Lower leg skin (tissue), 4 donors: ENCODE data around the gene MITF. TPM values are rescaled to one million over a fixed set of nuclear protein-coding genes. Genes with fewer than 3 reads are reported as not detected.

ENCODE experiments used
- DNase-seq, 2 donors: peaks; one replicate each; pipeline ENCODE4 v3.0.0-alpha.2; 2019; ENCODE audit warnings: low spot score in 2 of 2
- H3K4me3 ChIP-seq: fragments of 200-600 bp; sonication (generic); 2 replicates; pipeline ENCODE4 v1.5.1; 2017; ENCODE audit warnings: mild to moderate bottlenecking, low read depth; ENCODE audit not compliant: poor library complexity, severe bottlenecking
- POLR2A ChIP-seq, 2 donors: fragments of 450-650 bp; IDR thresholded peaks; one replicate each; pipeline ENCODE4 v1.6.1; 2016 to 2017; ENCODE audit warnings: antibody characterized with exemption in 2 of 2, mild to moderate bottlenecking in 1 of 2, moderate library complexity in 1 of 2
- WGBS, 2 donors: methylation state at CpG; one replicate each; pipeline ENCODE4 v1.1.5; 2018; 5-methylcytosine and 5-hydroxymethylcytosine counted together
- intact Hi-C: fragments of 100-400 bp; cut with DNase I; formaldehyde crosslinking; loops from one replicate; pipeline ENCODE4 v1.15.0; 2023; ENCODE audit warnings: low total_unique reads
- total RNA-seq, 4 donors: library from RNA; depleted of rRNA; stranded (reverse); fragments of >200 nt; gene quantifications; one replicate each; pipeline ENCODE4 v1.1.0, GENCODE V29; 2016
- TF ChIP-seq, protein P1 (sequence below), 3 donors: fragments of 450-650 bp; IDR thresholded peaks; one replicate each; pipeline ENCODE4 v1.5.1; 2016; ENCODE audit warnings: antibody characterized with exemption in 3 of 3, mild to moderate bottlenecking in 3 of 3, moderate library complexity in 2 of 3

MITF gene
- total RNA-seq, 4 donors from 2014 or later, result 12.9 to 22.9 (median 17.1) TPM

DNA sequence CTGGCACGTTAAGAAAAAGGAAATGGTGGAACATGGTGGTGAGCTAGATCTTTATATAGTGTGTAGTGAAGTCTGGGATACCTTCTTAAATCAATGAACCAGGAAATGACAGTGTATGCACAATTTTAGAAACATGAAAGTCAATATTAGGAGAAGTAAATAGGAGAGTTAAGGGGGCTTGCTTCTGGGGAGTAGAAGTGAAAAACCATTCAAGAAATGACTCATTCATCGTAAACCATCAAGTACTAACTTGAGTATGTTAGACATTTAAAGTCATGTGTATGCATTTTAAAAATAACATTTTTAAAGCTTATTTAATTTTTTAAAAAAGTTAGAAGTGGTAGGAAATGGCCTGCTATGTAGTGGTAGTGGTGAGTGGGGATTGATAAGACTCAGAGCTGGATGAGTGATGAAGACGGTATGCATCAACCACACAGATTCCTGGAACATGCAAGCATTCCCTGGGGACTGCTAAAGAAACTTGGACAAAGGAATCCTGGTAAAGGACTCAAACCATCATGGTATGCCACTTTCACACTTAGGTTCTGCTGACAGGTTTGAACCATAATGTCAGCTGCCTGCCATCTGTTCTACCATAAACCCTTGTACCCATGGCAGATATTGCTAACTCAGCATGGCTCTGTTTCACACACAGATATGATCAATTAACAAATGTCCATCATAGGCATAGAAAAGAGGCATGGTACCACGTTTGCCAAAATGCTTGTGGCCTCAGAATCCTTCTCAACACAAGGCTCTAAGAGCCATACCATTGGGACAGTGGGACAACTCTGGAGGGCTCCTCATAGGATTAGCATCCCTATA lies 28.9 kb upstream of the MITF start:
- WGBS, 2 donors, result 77 to 78% methylated on average over 4 of the region's 4 CpGs
- DNase-seq, result no peak
- TF ChIP-seq POLR2A (IDR thresholded peaks at IDR 0.05), result no peak
- TF ChIP-seq, protein P1, sequence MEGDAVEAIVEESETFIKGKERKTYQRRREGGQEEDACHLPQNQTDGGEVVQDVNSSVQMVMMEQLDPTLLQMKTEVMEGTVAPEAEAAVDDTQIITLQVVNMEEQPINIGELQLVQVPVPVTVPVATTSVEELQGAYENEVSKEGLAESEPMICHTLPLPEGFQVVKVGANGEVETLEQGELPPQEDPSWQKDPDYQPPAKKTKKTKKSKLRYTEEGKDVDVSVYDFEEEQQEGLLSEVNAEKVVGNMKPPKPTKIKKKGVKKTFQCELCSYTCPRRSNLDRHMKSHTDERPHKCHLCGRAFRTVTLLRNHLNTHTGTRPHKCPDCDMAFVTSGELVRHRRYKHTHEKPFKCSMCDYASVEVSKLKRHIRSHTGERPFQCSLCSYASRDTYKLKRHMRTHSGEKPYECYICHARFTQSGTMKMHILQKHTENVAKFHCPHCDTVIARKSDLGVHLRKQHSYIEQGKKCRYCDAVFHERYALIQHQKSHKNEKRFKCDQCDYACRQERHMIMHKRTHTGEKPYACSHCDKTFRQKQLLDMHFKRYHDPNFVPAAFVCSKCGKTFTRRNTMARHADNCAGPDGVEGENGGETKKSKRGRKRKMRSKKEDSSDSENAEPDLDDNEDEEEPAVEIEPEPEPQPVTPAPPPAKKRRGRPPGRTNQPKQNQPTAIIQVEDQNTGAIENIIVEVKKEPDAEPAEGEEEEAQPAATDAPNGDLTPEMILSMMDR (IDR thresholded peaks at IDR 0.05), result no peak
- H3K4me3 ChIP-seq, result no peak overlapping the region
- intact Hi-C loops, result no loop called here

DNA sequence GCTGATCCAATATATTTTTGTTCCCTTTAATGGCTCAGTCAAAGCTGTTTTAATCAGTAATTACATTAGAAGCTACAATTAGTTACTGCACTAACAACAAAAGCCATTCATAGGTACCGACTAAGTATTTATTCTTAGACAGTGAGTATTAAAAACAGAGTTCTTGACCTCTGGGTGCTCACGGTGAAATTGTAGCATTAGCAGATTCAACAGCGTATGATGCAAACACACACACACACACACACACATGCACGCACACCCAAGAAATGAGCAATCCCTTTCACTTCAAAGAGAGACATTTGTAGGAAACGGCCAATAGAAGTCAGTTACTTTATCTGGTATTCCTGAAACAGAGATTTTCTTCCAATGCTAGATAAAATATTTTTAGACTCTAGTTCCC lies 27.0 kb upstream of the MITF start:
- no peak for DNase-seq
- TF ChIP-seq, protein P1 (IDR thresholded peaks at IDR 0.05), result no peak
- TF ChIP-seq POLR2A (IDR thresholded peaks at IDR 0.05), result no peak
- no peak overlapping the region for H3K4me3 ChIP-seq
- WGBS, 2 donors, result 46 to 75% methylated on average over 5 of the region's 5 CpGs
- intact Hi-C loops, result no loop called here

DNA sequence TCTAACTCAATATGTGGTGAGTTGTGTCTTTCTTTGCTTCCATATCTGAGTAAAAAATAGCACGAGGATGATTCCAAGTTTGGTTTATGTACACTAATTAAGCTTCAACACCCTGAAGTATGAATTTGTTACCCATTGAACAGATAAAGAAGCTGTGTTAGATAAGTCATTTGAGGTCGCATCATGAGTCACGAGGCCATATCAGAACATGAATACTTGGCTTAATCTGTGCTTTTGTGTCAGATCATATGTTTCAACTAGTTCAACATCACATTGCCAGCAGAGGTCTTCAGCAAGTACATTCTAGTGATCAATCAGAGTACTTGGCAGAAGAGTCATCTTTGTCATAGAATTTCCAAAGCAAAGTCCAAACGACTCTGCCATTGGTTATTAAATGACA lies 26.3 kb upstream of the MITF start:
- no peak for DNase-seq
- TF ChIP-seq POLR2A (IDR thresholded peaks at IDR 0.05), result no peak
- TF ChIP-seq, protein P1 (IDR thresholded peaks at IDR 0.05), result no peak
- H3K4me3 ChIP-seq, result no peak overlapping the region
- 28 to 31% methylated on average over 4 of the region's 4 CpGs for WGBS, 2 donors
- intact Hi-C loops, result no loop called here

DNA sequence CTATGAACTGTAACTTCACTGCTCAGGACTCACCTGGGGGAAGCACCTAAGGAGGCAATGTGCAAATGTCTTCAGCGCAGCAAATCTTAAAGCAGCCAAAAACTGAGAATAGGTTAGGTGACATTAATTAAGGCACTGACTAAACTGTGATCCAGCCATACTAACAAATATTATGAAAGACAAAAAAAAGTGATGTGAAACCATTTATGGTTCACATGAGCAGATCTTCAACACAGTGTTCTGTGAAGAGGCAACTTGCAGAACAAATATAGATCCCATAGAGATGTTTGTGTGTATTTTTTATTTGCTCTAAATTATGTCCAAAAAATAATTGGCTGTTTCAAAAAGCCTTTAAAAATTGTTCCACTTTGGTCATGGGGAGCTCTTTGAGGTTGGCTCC lies 24.1 kb upstream of the MITF start:
- no peak for TF ChIP-seq POLR2A (IDR thresholded peaks at IDR 0.05)
- TF ChIP-seq, protein P1 (IDR thresholded peaks at IDR 0.05), result no peak
- intact Hi-C loops, result no loop called here
- 68 to 89% methylated on average over 1 of the region's 1 CpG for WGBS, 2 donors
- no peak for DNase-seq
- H3K4me3 ChIP-seq, result no peak overlapping the region

DNA sequence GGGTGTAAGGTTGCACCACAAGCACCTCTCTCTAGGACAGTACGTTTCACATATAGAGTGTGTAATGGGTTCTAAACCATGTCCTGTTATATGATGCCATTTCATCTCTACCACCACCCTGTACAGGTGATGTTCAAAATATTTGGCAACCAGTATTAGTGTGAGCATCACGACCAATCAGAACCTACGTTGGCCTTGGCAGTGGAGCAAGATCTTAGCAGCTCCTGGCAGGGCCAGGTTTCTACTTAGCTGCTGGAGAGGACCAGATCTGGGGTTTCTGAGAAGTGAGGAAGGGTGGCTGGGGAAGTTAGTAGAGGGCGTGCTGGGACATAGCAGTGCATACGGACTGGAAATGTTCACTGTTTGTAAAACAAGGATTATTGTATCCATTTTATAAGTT lies 23.1 kb upstream of the MITF start:
- TF ChIP-seq POLR2A (IDR thresholded peaks at IDR 0.05), result no peak
- TF ChIP-seq, protein P1 (IDR thresholded peaks at IDR 0.05), result no peak
- intact Hi-C loops, result no loop called here
- DNase-seq, result no peak
- H3K4me3 ChIP-seq, result no peak overlapping the region
- WGBS, 2 donors, result 40 to 42% methylated on average over 5 of the region's 5 CpGs
